HEK293 (cell line): ENCODE data around the gene GAS1.

Experiments
- CTCF ChIA-PET: fragments of 350-600 bp; formaldehyde crosslinking; extraction: SDS; loops from one replicate; lab custom pipeline; 2021; ENCODE audit warnings: antibody characterized with exemption; lab: Yijun Ruan, JAX
- POLR2A ChIA-PET: fragments of 300-600 bp; formaldehyde crosslinking; extraction: SDS; loops from one replicate; lab custom pipeline; 2020; ENCODE audit warnings: antibody characterized with exemption, inconsistent platforms; lab: Yijun Ruan, JAX
- H3K27ac ChIP-seq: fragments of 200-500 bp; sonication (Bioruptor generic); 2 replicates; pipeline ENCODE4 v1.5.1; 2014; ENCODE audit warnings: low read depth, low read length, control low read depth, inconsistent platforms; ENCODE audit errors: extremely low read depth
- H3K36me3 ChIP-seq, 2 experiments: fragments of 200-500 bp in 1 of 2; sonication (Bioruptor generic) in 1 of 2; 1 replicate in 1 of 2; 2 replicates in 1 of 2; pipeline ENCODE4 v1.5.1; 2014 to 2017; ENCODE audit warnings: inconsistent platforms in 2 of 2, low read length in 2 of 2; ENCODE audit not compliant: control insufficient read depth in 2 of 2, insufficient read depth in 1 of 2
- H3K4me1 ChIP-seq: fragments of 200-500 bp; sonication (Bioruptor generic); 2 replicates; pipeline ENCODE4 v1.5.1; 2014; ENCODE audit warnings: mild to moderate bottlenecking, low read length, inconsistent platforms; ENCODE audit not compliant: control insufficient read depth, insufficient read depth
- H3K4me3 ChIP-seq: 2 replicates; pipeline ENCODE4 v1.5.1; 2011; ENCODE audit warnings: low read depth, mild to moderate bottlenecking, control low read depth, low read length, moderate library complexity
- H3K9me3 ChIP-seq: fragments of 200-500 bp; sonication (Bioruptor generic); 2 replicates; pipeline ENCODE4 v1.5.1; 2014; ENCODE audit warnings: low read depth, low read length, inconsistent platforms; ENCODE audit not compliant: control insufficient read depth, insufficient read depth
- BCL11B ChIP-seq: fragments of 450-650 bp; formaldehyde crosslinking; IDR thresholded peaks from 2 replicates; pipeline ENCODE4 v1.5.1; 2016; ENCODE audit warnings: low read depth, missing biosample characterization, missing genetic modification characterization
- FEZF1 ChIP-seq: fragments of 450-650 bp; formaldehyde crosslinking; IDR thresholded peaks from 2 replicates; pipeline ENCODE4 v1.5.1; 2016; ENCODE audit warnings: missing biosample characterization, missing genetic modification characterization
- PRDM4 ChIP-seq: fragments of 450-650 bp; formaldehyde crosslinking; IDR thresholded peaks from 2 replicates; pipeline ENCODE4 v1.5.1; 2017; ENCODE audit warnings: missing biosample characterization, missing genetic modification characterization
- WT1 ChIP-seq: fragments of 450-650 bp; formaldehyde crosslinking; IDR thresholded peaks from 2 replicates; pipeline ENCODE4 v1.5.1; 2016; ENCODE audit warnings: missing biosample characterization, missing genetic modification characterization
- ZBTB26 ChIP-seq: fragments of 450-650 bp; formaldehyde crosslinking; optimal IDR thresholded peaks from 2 replicates; pipeline ENCODE3; 2016; ENCODE audit warnings: missing biosample characterization, mild to moderate bottlenecking, missing genetic modification characterization
- ZBTB44 ChIP-seq: fragments of 450-650 bp; IDR thresholded peaks from 2 replicates; pipeline ENCODE4 v1.5.1; 2018; ENCODE audit warnings: missing biosample characterization, mild to moderate bottlenecking, missing genetic modification characterization
- ZBTB7A ChIP-seq: fragments of 450-650 bp; formaldehyde crosslinking; IDR thresholded peaks from 2 replicates; pipeline ENCODE4 v1.5.1; 2016; ENCODE audit warnings: low read depth, missing biosample characterization, missing genetic modification characterization
- ZFP3 ChIP-seq: fragments of 450-650 bp; formaldehyde crosslinking; IDR thresholded peaks from 2 replicates; pipeline ENCODE4 v1.5.1; 2016; ENCODE audit warnings: low read depth, missing biosample characterization, missing genetic modification characterization
- ZNF2 ChIP-seq: fragments of 450-650 bp; formaldehyde crosslinking; IDR thresholded peaks from 2 replicates; pipeline ENCODE4 v1.5.1; 2016; ENCODE audit warnings: missing biosample characterization, missing genetic modification characterization
- ZNF341 ChIP-seq: fragments of 450-650 bp; formaldehyde crosslinking; IDR thresholded peaks from 2 replicates; pipeline ENCODE4; 2016; ENCODE audit warnings: low read depth, missing biosample characterization, missing genetic modification characterization
- ZNF398 ChIP-seq: fragments of 450-650 bp; formaldehyde crosslinking; IDR thresholded peaks from 2 replicates; pipeline ENCODE4 v1.5.1; 2017; ENCODE audit warnings: missing biosample characterization, missing genetic modification characterization
- ZNF48 ChIP-seq: fragments of 450-650 bp; formaldehyde crosslinking; IDR thresholded peaks from 2 replicates; pipeline ENCODE4 v1.5.1; 2016; ENCODE audit warnings: missing biosample characterization, missing genetic modification characterization
- ZNF521 ChIP-seq: fragments of 450-650 bp; formaldehyde crosslinking; IDR thresholded peaks from 2 replicates; pipeline ENCODE4 v1.5.1; 2017; ENCODE audit warnings: missing biosample characterization, mild to moderate bottlenecking, missing genetic modification characterization
- ZNF555 ChIP-seq: fragments of 450-650 bp; formaldehyde crosslinking; conservative IDR thresholded peaks from 2 replicates; pipeline ENCODE4 v1.5.1; 2017; ENCODE audit warnings: missing biosample characterization, mild to moderate bottlenecking, missing genetic modification characterization, inconsistent platforms
- ZNF558 ChIP-seq: fragments of 450-650 bp; formaldehyde crosslinking; IDR thresholded peaks from 2 replicates; pipeline ENCODE4 v1.5.1; 2016; ENCODE audit warnings: missing biosample characterization, missing genetic modification characterization
- ZNF626 ChIP-seq: fragments of 450-650 bp; sonication (Bioruptor Pico); formaldehyde crosslinking; IDR thresholded peaks from 2 replicates; pipeline ENCODE4 v1.5.1; 2018; ENCODE audit warnings: missing biosample characterization, missing genetic modification characterization, inconsistent platforms
- ZNF677 ChIP-seq: fragments of 450-650 bp; IDR thresholded peaks from 2 replicates; pipeline ENCODE4 v1.5.0; 2018; ENCODE audit warnings: missing biosample characterization, mild to moderate bottlenecking, missing genetic modification characterization, moderate library complexity
- ZNF692 ChIP-seq: fragments of 450-650 bp; formaldehyde crosslinking; IDR thresholded peaks from 2 replicates; pipeline ENCODE4 v1.5.1; 2016; ENCODE audit warnings: missing biosample characterization, missing genetic modification characterization
- ZNF704 ChIP-seq: fragments of 450-650 bp; formaldehyde crosslinking; IDR thresholded peaks from 2 replicates; pipeline ENCODE4 v1.5.1; 2016; ENCODE audit warnings: missing biosample characterization, missing genetic modification characterization
- ZNF791 ChIP-seq: fragments of 450-650 bp; formaldehyde crosslinking; IDR thresholded peaks from 2 replicates; pipeline ENCODE4 v1.5.1; 2016; ENCODE audit warnings: missing biosample characterization, missing genetic modification characterization
- ZNF837 ChIP-seq: fragments of 450-650 bp; formaldehyde crosslinking; IDR thresholded peaks from 2 replicates; pipeline ENCODE4 v1.5.1; 2016; ENCODE audit warnings: missing biosample characterization, missing genetic modification characterization
- ZSCAN30 ChIP-seq: fragments of 450-650 bp; IDR thresholded peaks from 2 replicates; pipeline ENCODE4 v1.5.1; 2018; ENCODE audit warnings: missing biosample characterization, mild to moderate bottlenecking, missing genetic modification characterization, moderate library complexity

GAS1 gene

GRCh38 chr9:86946201-86947145 is 833 bp downstream of the GAS1 start (continued):
- TF ChIP-seq ZNF555, result no peak
- TF ChIP-seq ZNF692 (tag by site-specific recombination), result no peak
- no peak for TF ChIP-seq ZNF677 (tag by site-specific recombination)
- 0 out of 2 replicates have a peak, but pooled peaks have one; percentile 23 for TF ChIP-seq ZBTB44 (tag by site-specific recombination)
- no peak for TF ChIP-seq ZNF558 (tag by site-specific recombination)
- no peak for TF ChIP-seq ZNF341
- no peak for TF ChIP-seq ZNF521
- TF ChIP-seq ZNF398 (tag by site-specific recombination), result no peak
- no peak for TF ChIP-seq ZNF837 (tag by site-specific recombination)
- TF ChIP-seq PRDM4 (tag by site-specific recombination), result no peak
- TF ChIP-seq ZFP3 (tag by site-specific recombination), result no peak
- TF ChIP-seq ZNF704, result no peak
- TF ChIP-seq ZNF791 (tag by site-specific recombination), result no peak

- Histone ChIP-seq H3K4me1 (peaks cover 20% of the 10 kb centered on the region), H3K36me3 (no peaks in the 10 kb centered on the region), H3K27ac (peak overlapping the region; percentile 99), H3K9me3 (no peaks in the 10 kb centered on the region), H3K4me3 (peak overlapping the region; percentile 77)
- CTCF ChIA-PET, result interaction anchor here (0.7 to 4.1 kb wide), 4 partner anchors 88 to 459 kb away, joined by 3 to 15 read pairs (median 4); no protein-coding TSS in a partner anchor
- POLR2A ChIA-PET, result interaction anchor here (1.4 to 2.4 kb wide), 2 partner anchors 15 to 512 kb away, joined by 4 to 19 read pairs; no protein-coding TSS in a partner anchor
- TF ChIP-seq ZNF2, result peak; percentile 44; the same call in 1 of the 2 replicates
- TF ChIP-seq ZBTB26 (tag by site-specific recombination), result peak; percentile 89
- no peak for TF ChIP-seq ZNF704
- no peak for TF ChIP-seq BCL11B (tag by site-specific recombination)
- TF ChIP-seq WT1 (tag by site-specific recombination), result no peak
- no peak for TF ChIP-seq ZNF626 (tag by site-specific recombination)
- TF ChIP-seq ZNF48 (tag by site-specific recombination), result no peak
- 0 out of 2 replicates have a peak, but pooled peaks have one; percentile 39 for TF ChIP-seq ZBTB7A (tag by site-specific recombination)
- no peak for TF ChIP-seq FEZF1 (tag by site-specific recombination)
- TF ChIP-seq ZSCAN30 (tag by site-specific recombination), result no peak
Measured at GRCh38 chr9:86945728-86946200, 1.5 kb downstream of the GAS1 start.
